K562 (cell line): ENCODE results near the gene MKNK2. TPM values are rescaled to one million over a fixed set of nuclear protein-coding genes. Genes with fewer than 3 reads are reported as not detected.

Experiments used
- BCL6 ChIP-seq: fragments of 250-450 bp; sonication (Bioruptor Pico); IDR thresholded peaks from 2 replicates; pipeline ENCODE4 v1.4.0; 2020
- ETS2 ChIP-seq: IDR thresholded peaks from 2 replicates; pipeline ENCODE4 v1.6.1; 2016; ENCODE audit warnings: borderline replicate concordance, missing genetic modification characterization, mild to moderate bottlenecking, moderate library complexity, missing compliant biosample characterization; ENCODE audit not compliant: poor library complexity, severe bottlenecking
- FOXK2 ChIP-seq, 2 experiments: fragments of 450-650 bp; IDR thresholded peaks in 1 of 2; conservative IDR thresholded peaks in 1 of 2; 2 replicates each; pipeline ENCODE4 v1.6.1; 2016; ENCODE audit warnings: low read depth in 2 of 2, mild to moderate bottlenecking in 1 of 2
- GABPB2 ChIP-seq: fragments of 250-450 bp; sonication (Bioruptor Pico); conservative IDR thresholded peaks from 2 replicates; pipeline ENCODE4 v1.5.1; 2021; ENCODE audit warnings: mild to moderate bottlenecking
- GTF2A2 ChIP-seq: IDR thresholded peaks from 2 replicates; pipeline ENCODE4 v1.6.1; 2016; ENCODE audit warnings: mild to moderate bottlenecking, missing genetic modification characterization, missing compliant biosample characterization
- HDAC8 ChIP-seq: fragments of 450-650 bp; IDR thresholded peaks from 2 replicates; pipeline ENCODE4 v1.6.1; 2016; ENCODE audit warnings: mild to moderate bottlenecking, missing genetic modification characterization, moderate library complexity, missing compliant biosample characterization
- HOXB6 ChIP-seq: fragments of 250-450 bp; sonication (Bioruptor Pico); IDR thresholded peaks from 2 replicates; pipeline ENCODE4 v1.5.1; 2022; ENCODE audit warnings: mild to moderate bottlenecking, borderline replicate concordance
- KLF6 ChIP-seq: fragments of 250-450 bp; sonication (Bioruptor Pico); IDR thresholded peaks from 2 replicates; pipeline ENCODE4 v1.4.0; 2020; ENCODE audit warnings: mild to moderate bottlenecking, moderate library complexity, borderline replicate concordance
- MYBL2 ChIP-seq, 2 experiments: fragments of 450-650 bp in 1 of 2; sonication (generic) in 1 of 2; formaldehyde crosslinking in 1 of 2; IDR thresholded peaks; 2 replicates each; pipeline versions ENCODE4 v1.6.1 to v1.8.1; 2017 to 2022; ENCODE audit warnings: borderline replicate concordance in 1 of 2, inconsistent platforms in 1 of 2, low read depth in 1 of 2, mild to moderate bottlenecking in 1 of 2, missing genetic modification reagents in 1 of 2, moderate library complexity in 1 of 2
- NFRKB ChIP-seq: fragments of 450-650 bp; IDR thresholded peaks from 2 replicates; pipeline ENCODE4 v1.6.1; 2016; ENCODE audit warnings: low read depth
- PHF21A ChIP-seq: fragments of 450-650 bp; IDR thresholded peaks from 2 replicates; pipeline ENCODE4 v1.6.1; 2017; ENCODE audit warnings: low read depth, borderline replicate concordance
- POLR2A ChIP-seq: fragments of 450-650 bp; conservative IDR thresholded peaks from 2 replicates; pipeline ENCODE4 v1.6.1; 2016
- POLR2AphosphoS2 ChIP-seq: IDR thresholded peaks from 2 replicates; pipeline ENCODE4 v1.6.1; 2012; ENCODE audit warnings: low read length, improper control_type of control experiment
- RAD51 ChIP-seq: fragments of 450-650 bp; IDR thresholded peaks from 2 replicates; pipeline ENCODE4 v1.7.1; 2016; ENCODE audit warnings: low read depth, mild to moderate bottlenecking, borderline replicate concordance
- TAF9B ChIP-seq: fragments of 450-650 bp; IDR thresholded peaks from 2 replicates; pipeline ENCODE4 v1.6.1; 2018; ENCODE audit warnings: mild to moderate bottlenecking; ENCODE audit not compliant: partially characterized antibody
- UBTF ChIP-seq, 2 experiments: IDR thresholded peaks; 2 replicates each; pipeline ENCODE4 v1.6.1; 2012; ENCODE audit warnings: improper control_type of control experiment in 2 of 2, low read depth in 2 of 2, low read length in 2 of 2, borderline replicate concordance in 1 of 2
- USF2 ChIP-seq: sonication (generic); formaldehyde crosslinking; IDR thresholded peaks from 2 replicates; pipeline ENCODE4 v1.5.0; 2020; ENCODE audit warnings: missing genetic modification reagents
- ZNF695 ChIP-seq: fragments of 450-650 bp; formaldehyde crosslinking; IDR thresholded peaks from 2 replicates; pipeline ENCODE4 v1.4.0; 2020; ENCODE audit warnings: mild to moderate bottlenecking, moderate library complexity
- polyA plus RNA-seq, 8 experiments: library from polyadenylated mRNA; depleted of rRNA in 4 of 8; stranded (reverse) in 5 of 8; unstranded in 3 of 8; fragments of >200 nt; fragmentation: Nextera tagmentation in 2 of 8; fragmentation: Illumina TruSeq in 1 of 8; extraction: Ambion mirVana in 2 of 8; extraction: Trizol in 1 of 8; gene quantifications; 2 replicates each; pipeline versions ENCODE4 v1.2.1 to v1.2.3, GENCODE V29; 2011 to 2014; ENCODE audit warnings: inconsistent platforms in 1 of 8, missing spikeins in 1 of 8
- total RNA-seq, 7 experiments: library from RNA; depleted of rRNA in 6 of 7; stranded (reverse); fragments of >200 nt in 6 of 7; fragmentation: Illumina TruSeq in 2 of 7; extraction: Trizol in 2 of 7; gene quantifications; 2 replicates each; pipeline versions ENCODE4 v1.2.1 to v1.2.3, GENCODE V29; 2011 to 2021; ENCODE audit warnings: low replicate concordance in 1 of 7

The MKNK2 gene
- total and polyA plus RNA-seq, 9 of the 15 experiments (the other 6 are each of a cell fraction or from before 2014, with no cell fraction given): 5.1 to 191 (median 51.9) TPM

- TF ChIP-seq HDAC8 (no peak), FOXK2 (conservative IDR thresholded peaks at IDR 0.05 in 1 of 2, IDR thresholded peaks at IDR 0.05 in 1 of 2; ENCODE audit: low read depth in 2 of 2) (no peak), BCL6 (CRISPR knock-in tag) (no peak), ZNF695 (CRISPR knock-in tag) (no peak), PHF21A (0 out of 2 replicates have a peak, but pooled peaks have one; percentile 15), NFRKB (no peak; the same call in 1 of the 2 replicates), ETS2 (tag) (no peak), POLR2A (peak; percentile 90), TAF9B (no peak), USF2 (CRISPR knock-in tag) (no peak), KLF6 (no peak), HOXB6 (CRISPR knock-in tag) (no peak), RAD51 (no peak), GABPB2 (CRISPR knock-in tag) (no peak), MYBL2 (IDR thresholded peaks at IDR 0.05; ENCODE audit: low read depth) (no peak), MYBL2 (CRISPR knock-in tag; IDR thresholded peaks at IDR 0.05; ENCODE audit: borderline replicate concordance) (no peak), POLR2AphosphoS2 (peak; percentile 53; the same call in 1 of the 2 replicates), GTF2A2 (peak; percentile 95), UBTF (IDR thresholded peaks at IDR 0.05; ENCODE audit: borderline replicate concordance in 1 of 2, low read depth in 2 of 2, low read length in 2 of 2) (0 out of 4 replicates have a peak, but pooled peaks of 1 of the 2 experiments have one; percentile 50)
These were observed at the start of gene MKNK2 (continued) for GRCh38 chr19:2050991-2051772.
